ENCODE results near the gene SDC3.

Gene SDC3

DNA sequence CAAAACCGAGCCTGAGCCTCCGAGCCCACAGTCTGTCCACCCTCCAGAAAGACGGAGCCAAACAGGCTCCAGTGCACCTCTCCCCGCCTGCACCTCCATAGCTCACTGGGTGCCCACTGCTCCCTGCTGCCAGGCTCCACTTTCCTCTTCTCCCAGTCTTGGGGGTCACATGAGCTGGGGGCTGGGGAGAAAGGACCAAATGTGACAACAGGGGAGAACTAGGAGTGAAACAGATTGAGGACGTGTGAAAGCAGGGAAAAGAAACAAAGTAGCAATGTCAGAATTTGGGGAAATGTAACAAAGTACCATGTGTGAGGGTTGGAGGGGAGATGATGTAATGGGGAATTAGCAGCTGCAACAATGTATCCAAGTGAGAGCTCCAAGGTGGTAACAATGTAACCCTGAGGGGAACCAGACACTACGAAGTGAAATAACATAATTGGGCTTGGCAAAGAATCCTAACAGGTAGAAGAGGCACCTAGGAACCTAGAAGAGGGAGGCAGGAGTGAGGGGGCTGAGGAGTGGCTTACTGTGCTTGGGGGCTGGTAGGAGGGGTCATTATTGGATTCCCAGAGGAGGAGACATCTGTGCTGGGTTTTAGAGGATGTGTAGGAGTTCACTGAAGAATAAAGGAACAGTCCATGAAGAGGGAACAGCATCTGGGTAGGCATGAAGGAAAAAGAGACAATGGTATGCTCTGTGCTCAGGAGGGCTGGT lies 12.5 kb downstream of the SDC3 start:
- no peak overlapping the region for H3K4me3 ChIP-seq (ENCODE audit: control insufficient read depth, low read depth, low read length)
- DNase-seq (ENCODE audit: low read depth), result no peak
- TF ChIP-seq, protein P1, sequence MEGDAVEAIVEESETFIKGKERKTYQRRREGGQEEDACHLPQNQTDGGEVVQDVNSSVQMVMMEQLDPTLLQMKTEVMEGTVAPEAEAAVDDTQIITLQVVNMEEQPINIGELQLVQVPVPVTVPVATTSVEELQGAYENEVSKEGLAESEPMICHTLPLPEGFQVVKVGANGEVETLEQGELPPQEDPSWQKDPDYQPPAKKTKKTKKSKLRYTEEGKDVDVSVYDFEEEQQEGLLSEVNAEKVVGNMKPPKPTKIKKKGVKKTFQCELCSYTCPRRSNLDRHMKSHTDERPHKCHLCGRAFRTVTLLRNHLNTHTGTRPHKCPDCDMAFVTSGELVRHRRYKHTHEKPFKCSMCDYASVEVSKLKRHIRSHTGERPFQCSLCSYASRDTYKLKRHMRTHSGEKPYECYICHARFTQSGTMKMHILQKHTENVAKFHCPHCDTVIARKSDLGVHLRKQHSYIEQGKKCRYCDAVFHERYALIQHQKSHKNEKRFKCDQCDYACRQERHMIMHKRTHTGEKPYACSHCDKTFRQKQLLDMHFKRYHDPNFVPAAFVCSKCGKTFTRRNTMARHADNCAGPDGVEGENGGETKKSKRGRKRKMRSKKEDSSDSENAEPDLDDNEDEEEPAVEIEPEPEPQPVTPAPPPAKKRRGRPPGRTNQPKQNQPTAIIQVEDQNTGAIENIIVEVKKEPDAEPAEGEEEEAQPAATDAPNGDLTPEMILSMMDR (IDR thresholded peaks at IDR 0.05; ENCODE audit: control insufficient read depth, insufficient read depth, low read depth, low read length, missing control alignments), result no peak

DNA sequence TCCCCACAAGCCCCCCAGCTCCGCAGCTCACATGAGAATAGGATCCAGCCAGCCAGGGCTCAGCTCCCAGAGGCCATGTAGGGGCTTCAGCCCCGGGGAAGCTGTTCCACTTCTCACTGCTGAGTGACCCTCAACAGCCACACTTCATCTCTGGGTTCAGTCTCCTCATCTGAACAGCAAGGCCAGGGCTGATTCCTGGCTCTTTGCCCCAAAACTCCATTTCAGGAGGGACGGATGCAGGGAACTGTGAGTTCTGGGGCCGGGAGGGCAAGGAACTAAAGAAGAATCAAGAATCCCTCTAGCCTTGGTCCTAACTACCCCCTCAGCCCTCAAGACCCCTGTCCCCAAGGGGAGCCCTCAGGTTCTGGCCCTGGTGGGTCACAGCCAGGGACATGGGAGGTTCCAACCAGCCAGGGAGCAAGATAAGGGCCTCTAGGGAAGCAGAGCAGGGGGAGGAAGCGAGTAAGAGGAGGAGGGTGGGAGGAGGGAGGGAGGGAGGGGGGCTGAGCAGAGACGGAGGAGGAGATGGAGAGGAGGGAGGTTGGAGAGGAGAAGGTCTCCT lies 13.1 kb downstream of the SDC3 start:
- no peak for DNase-seq (ENCODE audit: low read depth)
- TF ChIP-seq, protein P1 (IDR thresholded peaks at IDR 0.05; ENCODE audit: control insufficient read depth, insufficient read depth, low read depth, low read length, missing control alignments), result no peak
- no peak overlapping the region for H3K4me3 ChIP-seq (ENCODE audit: control insufficient read depth, low read depth, low read length)

DNA sequence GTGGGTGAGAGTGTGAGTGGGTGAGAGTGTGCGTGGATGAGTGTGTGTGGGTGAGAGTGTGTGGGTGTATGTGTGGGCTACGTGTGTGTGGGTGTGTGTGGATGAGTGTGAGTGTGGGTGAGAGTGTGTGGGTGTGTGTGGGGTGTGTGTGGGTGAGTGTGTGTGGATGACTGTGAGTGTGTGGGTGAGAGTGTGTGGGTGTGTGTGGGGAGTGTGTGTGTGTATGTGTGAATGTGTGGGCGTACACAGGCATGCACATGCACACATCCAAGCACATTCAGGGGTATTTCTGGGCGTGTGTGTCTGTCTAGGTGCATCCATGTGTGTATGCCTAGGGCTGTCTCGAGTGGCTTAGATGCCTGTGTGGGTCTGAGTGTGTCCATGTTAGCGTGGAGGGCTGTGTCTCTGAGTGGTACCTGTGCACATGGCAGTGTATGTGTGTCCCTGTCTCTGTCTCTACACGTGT lies 14.0 kb downstream of the SDC3 start:
- TF ChIP-seq, protein P1 (IDR thresholded peaks at IDR 0.05; ENCODE audit: control insufficient read depth, insufficient read depth, low read depth, low read length, missing control alignments), result no peak
- DNase-seq (ENCODE audit: low read depth), result no peak
- H3K4me3 ChIP-seq (ENCODE audit: control insufficient read depth, low read depth, low read length), result no peak overlapping the region

DNA sequence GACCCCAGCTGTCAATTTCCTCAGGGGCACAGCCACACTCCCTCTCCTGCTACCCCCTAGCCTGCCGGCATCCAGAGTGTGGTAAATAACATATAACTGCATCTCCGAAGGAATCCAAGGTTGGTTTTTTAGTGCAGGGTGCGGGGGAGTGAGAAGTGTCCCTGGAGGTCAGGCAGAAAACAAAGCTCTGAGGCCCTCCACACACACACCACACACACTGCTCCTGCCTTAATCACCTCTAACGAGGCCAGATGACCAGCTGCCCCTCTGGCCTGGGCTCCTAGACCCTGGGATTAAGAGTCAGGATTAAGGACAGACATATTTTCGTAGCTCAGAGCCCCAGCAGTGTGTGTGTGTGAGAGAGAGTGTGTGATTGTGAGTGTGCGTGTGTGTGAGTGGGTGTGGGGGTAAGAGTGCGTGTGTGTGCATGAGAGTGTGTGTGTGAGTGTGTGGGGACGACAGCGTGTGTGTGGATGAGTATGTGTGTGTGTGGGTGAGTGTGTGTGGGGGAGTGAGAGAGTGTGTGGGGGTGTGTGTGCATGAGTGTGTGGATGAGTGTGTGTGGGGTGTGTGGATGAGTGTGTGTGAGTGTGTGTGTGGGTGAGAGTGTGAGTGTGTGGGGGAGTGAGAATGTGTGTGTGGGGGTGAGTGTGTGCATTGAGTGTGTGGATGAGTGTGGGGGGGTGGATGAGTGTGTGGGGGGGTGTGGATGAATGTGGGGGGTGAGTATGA lies 14.6 kb downstream of the SDC3 start:
- TF ChIP-seq, protein P1 (IDR thresholded peaks at IDR 0.05; ENCODE audit: control insufficient read depth, insufficient read depth, low read depth, low read length, missing control alignments), result no peak
- no peak overlapping the region for H3K4me3 ChIP-seq (ENCODE audit: control insufficient read depth, low read depth, low read length)
- DNase-seq (ENCODE audit: low read depth), result no peak

DNA sequence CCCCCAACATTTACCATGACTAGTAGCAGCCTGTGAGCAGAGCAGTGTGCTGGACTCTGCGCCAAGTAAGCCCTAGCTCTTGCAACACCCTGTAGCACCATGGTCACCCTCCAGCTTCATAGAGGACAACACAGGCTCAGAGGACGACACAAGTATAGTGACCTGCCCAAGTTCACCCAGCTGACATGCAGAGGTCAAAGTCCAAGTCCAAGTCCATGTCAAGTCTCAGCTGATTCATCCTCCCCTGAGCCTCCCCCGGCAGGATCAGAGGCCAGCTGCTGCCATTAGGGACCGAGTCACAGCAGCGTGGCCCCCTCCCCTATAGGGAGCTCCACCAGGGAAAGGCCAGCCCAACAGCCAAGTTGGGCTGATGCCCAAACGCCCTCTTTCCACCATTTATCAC lies 15.9 kb downstream of the SDC3 start:
- TF ChIP-seq, protein P1 (IDR thresholded peaks at IDR 0.05; ENCODE audit: control insufficient read depth, insufficient read depth, low read depth, low read length, missing control alignments), result no peak
- no peak for DNase-seq (ENCODE audit: low read depth)
- H3K4me3 ChIP-seq (ENCODE audit: control insufficient read depth, low read depth, low read length), result no peak overlapping the region

DNA sequence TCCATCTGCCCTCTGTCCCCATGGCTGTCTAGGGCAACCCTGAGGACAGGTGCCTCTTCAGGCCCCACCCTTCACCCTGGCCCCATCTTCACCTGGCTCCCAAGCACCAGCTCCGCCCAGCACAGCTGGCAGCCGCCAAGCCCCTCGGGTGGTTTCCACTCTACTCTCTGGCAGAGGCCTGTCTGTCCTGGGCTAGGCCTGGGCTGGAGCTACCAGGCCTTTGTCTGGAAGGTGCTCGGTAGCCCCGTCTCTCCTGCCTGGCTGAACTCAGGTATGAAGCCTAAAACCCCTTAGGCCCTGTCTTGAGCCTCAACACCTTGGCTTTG lies 17.4 kb downstream of the SDC3 start:
- no peak for DNase-seq (ENCODE audit: low read depth)
- TF ChIP-seq, protein P1 (IDR thresholded peaks at IDR 0.05; ENCODE audit: control insufficient read depth, insufficient read depth, low read depth, low read length, missing control alignments), result no peak
- H3K4me3 ChIP-seq (ENCODE audit: control insufficient read depth, low read depth, low read length), result no peak overlapping the region

Data from AG09309 (cell line).